HG03378 (cell line): ENCODE data around the gene CFLAR.
"Not testable (repeated sequence)": the region's sequence is repeated elsewhere in the genome, so short reads cannot be mapped to it uniquely, and the experiment has no call there.

Experiments used
- ATAC-seq: cut with Tn5 transposase; IDR thresholded peaks from one replicate; pipeline ENCODE4 v1.9.1; 2021; ENCODE audit warnings: mild to moderate bottlenecking, moderate library complexity; ENCODE audit not compliant: unreplicated experiment

The CFLAR gene

DNA sequence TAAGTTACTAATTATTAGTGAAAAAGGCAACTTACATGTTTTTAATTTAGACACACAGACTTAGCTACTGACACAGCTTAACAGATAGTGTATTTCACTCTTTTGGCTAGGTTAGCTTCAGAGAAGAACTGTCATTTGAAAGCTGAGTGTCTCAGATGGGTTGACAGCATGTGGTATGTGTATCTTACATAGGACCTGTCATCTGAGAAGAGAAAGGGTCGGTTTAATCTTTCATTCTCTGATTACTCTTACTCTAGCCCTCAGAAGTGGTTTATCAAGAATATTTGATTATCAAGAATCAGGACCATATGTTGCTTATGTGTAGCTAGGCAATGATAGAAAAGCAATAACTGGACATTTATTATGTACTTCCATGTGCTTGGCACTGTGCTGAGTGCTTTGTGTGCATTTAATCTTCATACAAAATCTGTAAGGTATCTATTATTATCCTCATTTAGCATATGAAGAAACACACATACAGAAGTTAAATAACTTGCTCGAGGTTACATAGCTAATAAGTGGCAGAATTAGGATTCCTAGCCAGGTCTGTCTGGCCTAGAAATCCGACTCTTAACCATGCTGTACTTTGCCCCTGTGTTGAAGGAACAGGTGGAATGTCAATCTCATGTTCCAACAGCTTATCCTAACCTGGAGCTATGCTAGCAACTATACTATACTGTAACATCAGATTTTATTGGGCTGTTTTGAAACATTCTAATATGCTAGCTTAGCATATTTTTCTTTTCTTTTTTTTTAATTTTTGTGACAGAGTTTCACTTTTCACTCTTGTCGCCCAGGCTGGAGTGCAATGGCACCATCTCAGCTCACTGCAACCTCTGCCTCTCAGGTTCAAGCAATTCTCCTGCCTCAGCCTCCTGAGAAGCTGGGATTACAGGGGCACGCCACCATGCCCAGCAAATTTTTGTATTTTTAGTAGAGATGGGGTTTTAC lies 28.4 kb downstream of the CFLAR start:
- no peak for ATAC-seq

DNA sequence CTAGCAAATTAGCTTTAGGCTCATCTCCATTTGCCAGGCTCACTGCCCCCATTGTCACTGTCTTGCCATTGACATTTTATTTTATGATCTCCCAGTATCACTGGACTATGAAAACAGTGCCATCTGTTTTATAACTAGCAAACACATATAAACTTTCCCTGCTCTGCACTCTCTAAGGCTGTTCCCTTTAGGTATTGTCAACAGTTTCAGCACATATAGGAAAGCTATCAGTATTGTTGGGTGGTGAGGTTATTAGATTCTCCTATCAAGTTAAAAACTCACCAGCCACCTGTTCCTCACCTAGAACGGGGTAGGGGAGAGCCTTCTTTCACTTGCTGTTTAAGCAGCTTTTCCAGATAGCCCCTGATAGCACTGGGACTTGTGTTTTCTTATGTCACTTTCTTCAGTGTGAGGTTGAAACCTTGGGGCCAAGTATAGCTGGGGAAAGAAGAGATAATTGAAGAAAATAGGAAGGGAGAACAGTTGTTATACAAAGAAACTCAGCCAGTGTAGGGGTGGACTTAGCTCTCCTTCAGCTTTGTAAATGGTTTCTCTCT lies 32.5 kb downstream of the CFLAR start:
- ATAC-seq, result no peak

DNA sequence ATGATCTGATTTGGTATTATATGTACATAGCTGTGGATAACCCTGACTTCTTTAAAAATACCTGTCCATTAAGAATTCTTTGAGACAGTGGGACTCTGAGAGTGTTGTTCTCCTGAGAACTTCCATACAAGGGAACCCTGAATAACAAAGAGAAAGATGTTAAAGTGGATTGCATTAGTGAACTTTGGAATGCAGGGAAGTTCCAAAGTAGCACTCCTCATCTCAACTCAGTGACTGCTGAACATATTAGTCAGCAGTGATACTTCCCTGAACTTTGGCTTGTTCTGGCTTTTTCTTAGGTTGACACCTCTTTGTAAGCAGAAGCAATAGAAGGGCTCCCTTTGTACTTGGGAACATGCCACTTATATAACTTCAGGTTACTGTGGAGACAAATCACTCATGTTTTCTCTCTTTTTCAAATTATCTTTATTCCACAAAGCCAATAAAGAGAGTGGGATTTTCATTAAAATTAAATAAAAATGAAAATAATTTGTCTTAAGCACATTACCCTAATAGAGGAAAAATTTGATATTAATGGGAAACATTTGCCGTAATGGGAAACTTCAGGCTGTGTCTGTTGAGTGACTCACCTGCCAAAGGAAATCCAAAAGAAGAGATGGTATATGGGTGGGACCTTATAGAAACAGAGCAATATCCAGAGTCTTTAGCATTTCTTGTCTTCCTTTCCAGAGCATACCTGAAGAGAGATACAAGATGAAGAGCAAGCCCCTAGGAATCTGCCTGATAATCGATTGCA lies 33.3 kb downstream of the CFLAR start:
- no peak for ATAC-seq

DNA sequence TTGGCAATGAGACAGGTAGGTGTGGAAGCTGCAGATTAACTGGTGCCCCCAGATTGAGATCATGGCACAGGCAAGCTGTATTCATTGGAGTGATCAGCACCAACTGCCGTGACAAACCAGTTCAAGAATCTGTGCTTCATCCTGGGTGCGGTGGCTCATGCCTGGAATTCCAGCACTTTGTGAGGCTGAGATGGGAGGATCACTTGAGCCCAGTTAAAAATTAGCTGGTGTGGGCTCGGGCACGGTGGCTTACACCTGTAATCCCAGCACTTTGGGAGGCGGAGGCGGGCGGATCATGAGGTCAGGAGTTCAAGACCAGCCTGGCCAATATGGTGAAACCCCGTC lies 33.8 kb downstream of the CFLAR start:
- not testable (repeated sequence) for ATAC-seq

DNA sequence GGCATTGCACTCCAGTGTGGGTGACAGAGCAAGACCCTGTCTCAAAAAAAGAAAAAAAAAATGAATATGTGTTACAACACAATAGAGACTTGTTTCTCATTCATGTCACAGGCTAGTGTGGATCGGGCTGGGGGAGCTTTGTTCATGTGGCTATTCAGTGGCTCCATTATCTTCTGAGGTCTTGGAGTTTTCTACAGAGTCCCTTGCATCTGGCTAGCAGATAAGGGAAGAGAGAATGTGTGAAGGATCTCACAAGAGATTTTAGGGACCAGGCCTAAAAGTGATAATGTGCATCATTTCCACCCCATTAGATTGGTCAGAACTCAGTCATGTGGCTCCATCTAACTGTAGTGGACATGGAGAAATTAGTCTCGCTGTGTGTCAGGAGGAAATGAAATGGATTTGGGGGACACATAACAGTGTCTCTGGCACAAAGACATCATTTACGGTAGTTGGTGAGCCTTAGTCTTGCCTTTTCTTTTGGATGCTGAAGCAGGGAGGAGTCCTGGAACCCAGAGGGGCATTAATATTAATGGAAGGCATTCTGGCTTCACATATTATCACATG lies 34.6 kb downstream of the CFLAR start:
- ATAC-seq, result no peak

DNA sequence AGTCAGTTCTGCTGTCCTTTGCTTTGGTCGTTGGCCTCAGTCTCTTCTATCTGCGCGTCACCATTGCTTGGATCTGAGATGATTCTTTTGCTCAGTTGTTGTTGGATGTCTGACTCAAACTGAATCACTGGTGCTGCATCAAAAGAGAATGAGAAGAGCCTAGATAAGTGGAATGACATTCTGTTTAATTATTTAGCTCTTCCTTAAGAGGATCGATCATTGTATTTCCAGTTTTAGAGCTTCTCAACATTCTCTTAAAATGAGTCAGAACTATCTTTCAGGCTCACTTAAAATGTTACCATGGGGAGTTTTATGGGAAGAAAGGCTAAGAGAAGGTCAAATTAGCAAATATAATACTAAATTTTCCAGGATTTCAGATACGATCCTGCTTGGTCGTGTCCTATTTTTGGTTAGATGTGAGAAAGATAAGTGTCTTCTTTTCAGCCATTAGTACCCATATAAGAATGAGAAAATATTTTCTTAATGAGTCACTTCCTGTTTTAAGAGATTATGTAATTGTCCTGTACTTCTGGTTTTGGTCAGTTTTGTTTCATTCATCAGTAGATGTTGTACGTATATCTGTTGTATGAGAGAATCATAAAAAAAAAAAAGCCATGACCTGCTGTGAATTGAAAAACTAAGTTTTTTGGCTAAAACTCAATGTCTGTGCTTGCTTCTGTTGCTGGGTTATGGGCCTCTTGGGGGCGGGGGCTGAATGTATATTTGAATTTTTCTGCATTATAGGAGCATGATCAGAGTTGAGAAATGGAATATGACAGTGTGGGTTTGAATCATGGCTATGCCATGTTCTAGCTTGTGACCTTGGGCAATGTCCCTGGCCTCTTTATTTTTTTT lies 35.4 kb downstream of the CFLAR start:
- ATAC-seq, result peak; percentile 91

DNA sequence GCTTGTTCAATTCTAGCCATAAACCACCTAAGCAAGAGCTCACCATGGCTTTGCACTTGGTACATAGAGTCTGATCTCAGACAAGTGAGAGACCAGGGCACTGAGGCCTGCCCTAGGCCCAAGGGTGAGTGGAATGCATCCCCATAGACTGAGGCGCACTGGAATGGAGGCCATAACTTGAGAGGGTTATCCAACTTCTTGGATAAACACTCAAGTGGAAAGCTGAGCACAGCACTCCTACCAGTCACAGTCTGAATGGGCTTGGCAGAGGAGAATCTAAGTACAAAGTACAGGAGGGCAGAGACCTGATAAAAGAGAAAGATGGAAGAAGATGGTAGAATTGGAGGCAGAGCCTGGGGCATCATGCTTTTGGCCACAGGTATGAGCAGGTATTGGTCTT lies 36.6 kb downstream of the CFLAR start:
- ATAC-seq, result no peak

DNA sequence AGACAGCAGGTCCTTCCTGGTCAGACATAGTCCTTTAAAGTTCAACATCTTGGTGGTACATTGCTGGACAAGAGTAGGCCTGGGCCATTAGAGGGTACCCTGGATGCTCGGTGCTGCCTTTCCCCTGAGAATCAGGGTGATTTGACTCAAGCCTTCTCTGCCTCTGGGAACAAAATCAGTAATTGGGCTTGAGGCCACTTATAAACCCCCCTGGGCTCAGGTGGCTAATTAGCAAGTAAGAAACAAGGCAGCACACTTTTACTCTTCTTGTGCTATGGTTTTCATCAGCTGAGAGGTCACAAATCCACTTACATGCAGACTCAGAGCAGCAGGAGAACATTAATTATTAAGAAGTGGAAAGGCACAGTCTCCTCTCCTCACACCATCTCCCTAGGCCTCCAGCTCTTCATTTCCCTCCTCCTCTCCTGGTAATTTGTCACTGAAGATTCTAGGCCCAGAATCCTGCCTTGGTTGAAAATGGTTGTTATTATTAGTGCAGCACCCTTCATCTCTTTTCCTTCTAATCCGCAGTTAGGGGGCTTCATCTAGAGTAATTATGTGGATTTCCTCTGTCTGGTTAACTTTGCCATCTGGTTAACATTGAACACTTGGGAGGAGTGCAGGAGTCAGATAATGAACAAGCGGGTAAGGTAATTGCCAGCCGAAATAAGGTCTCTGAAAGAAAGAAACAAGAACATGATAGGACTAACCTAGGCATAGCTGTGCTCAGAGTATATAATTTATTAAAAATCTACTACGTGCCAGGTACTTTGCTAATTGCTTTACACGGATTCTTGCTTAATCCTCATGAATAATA lies 37.2 kb downstream of the CFLAR start:
- ATAC-seq, result no peak

DNA sequence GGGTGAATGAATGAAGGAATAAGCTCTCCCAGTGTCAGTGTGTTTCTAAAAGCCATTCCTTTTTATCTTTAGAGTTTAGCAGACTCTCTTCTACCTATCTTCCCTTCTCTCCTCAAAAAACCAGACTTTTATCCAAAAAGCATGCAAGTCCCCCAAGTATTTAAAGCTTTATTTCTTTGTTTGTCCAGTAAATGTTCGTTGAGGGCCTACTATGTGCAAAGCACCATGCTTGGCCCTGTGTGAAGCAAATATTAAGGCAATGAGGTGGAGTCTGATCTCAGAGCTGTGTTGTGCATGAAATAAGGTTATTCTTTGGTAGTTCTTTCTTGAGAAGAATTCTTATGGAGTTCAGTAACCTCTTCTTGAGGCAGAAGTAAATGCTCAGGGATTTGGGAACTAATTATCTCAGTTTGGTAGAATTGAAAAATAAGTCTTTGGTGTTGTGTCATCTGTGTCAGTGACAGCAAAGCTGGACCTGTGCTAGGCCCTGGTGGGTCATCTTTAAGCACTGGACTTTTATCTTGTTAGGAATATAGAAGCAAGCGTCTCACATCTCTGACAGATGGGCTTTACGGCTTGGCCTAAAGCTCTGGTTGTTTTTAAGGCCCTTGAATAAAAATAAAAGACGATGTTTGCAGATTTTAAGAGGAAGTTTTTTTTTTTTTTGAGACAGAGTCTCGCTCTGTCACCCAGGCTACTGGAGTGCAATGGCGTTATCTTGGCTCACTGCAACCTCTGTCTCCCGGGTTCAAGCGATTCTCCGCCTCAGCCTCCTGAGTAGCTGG lies 38.8 kb downstream of the CFLAR start:
- no peak for ATAC-seq

DNA sequence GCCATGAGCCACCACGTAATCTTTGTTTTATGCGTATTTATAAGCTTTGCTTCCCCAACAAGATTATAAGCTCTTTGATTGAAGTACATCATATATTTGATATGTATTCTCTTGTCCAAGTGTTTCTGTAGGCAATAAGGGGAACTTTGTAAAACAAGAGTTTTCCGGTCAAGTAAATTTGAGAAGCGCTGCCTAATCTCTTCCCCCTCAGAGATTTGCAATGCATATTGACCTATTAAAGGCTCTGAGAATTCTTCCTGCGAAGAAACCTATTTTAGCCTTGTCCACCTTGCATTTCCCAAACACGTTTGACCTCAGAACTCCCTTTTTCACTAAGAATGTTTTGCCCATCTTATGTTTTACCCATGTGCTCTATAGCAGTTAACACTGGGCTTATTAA lies 40.1 kb downstream of the CFLAR start:
- ATAC-seq, result no peak

DNA sequence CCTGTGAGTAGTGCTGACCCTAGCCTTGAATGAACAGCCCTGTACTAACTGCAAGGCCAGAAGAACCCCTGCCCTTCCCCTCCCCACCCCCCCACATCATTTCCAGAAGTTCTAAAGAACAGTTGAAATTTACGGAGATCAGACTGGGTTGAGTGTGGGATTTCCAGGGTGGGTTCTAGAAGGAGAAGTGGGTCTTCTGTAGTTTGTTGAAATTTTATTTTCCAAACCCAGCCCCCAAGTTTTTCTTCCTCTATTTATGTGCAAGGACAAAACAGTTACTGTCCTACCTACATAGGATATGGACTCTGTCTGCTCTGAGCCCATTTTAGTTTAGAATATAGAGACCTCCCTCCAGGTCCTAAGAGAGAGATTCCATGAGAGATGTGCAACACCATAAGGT lies 40.7 kb downstream of the CFLAR start:
- ATAC-seq, result no peak

DNA sequence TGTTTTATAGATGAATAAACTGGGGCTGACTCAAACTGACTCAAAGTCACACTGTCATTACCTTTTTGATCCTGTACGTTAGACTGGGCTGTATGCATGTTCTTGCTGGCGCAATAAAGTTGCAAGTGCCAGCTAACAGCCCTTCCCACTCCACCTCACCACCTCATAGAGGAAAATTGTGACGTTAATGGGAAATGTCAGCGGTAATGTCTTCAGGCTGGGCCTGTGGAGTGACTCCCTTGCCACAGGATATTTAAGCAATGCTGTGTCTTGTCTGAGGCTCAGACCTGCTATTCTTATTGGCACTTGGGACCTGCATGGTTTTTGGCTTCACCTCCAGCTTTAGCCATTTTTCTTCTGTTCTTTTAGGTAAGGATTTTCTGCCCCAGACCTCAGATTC lies 41.7 kb downstream of the CFLAR start:
- peak; percentile 16 for ATAC-seq

DNA sequence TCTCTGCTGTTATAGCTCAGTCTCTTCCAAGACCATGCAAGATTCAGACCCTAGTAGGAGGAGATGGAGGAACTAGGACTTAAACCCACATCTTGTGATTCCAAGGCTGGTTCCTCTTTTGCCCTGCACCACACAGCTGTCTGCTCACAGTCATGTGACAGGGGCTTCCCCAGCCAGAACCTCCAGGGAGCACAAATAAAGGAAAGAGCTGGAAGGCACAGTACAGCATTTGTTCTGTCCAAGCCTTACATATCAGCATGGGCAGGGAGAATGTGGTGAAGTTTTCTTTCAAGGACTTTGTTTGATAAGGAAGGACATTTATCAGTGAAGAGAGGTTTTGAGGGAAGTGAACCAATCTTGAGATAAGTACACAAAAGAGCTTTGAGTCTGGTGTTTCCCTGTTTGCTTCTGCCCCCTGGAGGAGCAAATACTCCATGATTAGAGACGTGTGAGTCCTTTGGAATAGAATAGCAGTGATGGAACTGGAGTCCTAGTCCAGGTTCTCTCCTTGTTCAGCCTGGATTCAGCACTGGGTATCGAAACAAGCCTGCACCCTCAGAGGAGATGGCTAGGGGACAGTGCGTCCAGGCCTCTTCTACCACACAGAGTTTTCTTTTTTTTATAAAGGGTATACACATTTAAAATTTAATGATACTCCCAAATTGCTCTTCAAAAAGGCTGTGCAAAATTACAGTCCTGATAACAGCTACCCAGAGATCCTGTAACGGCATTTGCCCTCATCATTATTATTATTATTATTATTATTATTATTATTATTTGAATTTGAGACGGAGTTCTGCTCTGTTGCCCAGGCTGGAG lies 42.4 kb downstream of the CFLAR start:
- peak; percentile 91 for ATAC-seq

DNA sequence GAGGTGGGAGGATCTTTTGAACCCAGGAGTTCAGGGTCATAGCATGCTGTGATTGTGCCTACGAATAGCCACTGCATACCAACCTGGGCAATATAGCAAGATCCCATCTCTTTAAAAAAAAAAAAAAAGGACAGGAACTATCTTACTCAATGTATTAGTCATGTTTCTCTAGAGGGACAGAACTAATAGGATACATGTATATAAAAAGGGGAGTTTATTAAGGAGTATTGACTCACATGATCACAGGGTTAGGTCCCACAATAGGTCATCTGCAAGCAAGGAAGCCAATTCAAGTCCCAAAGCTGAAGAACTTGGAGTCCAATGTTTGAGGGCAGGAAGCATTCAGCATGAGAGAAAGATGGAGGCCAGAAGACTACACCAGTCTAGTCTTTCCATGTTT lies 48.2 kb downstream of the CFLAR start:
- no peak for ATAC-seq

DNA sequence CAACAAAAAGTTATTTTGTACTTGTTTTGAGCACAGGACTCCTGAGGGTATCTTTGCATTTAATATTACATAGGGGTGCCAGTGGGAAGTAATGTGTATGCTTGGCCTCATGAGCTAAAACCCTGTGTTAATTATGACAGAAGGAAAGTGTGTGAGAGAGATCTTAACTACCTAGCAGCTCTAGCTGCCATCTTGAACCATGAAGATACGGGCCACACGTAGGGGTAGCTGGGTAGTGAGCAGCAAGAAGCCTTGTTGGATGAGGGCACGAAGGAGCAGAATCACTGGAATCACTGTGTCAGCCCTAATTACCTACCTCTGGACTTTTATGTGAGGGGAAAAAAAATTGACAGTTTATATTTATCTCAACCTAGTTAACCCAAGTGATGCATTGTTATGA lies 51.6 kb downstream of the CFLAR start:
- no peak for ATAC-seq

DNA sequence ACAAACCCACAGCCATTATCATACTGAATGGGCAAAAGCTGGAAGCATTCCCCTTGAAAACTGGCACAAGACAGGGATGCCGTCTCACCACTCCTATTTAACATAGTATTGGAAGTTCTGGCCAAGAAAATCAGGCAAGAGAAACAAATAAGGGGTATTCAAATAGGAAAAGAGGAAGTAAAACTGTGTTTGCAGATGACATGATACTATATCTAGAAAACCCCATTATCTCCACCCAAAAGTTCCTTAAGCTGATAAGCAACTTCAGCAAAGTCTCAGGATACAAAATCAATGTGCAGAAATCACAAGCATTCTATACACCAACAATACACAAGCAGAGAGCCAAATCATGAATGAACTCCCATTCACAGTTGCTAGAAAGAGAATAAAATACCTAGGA lies 52.5 kb downstream of the CFLAR start:
- not testable (repeated sequence) for ATAC-seq

DNA sequence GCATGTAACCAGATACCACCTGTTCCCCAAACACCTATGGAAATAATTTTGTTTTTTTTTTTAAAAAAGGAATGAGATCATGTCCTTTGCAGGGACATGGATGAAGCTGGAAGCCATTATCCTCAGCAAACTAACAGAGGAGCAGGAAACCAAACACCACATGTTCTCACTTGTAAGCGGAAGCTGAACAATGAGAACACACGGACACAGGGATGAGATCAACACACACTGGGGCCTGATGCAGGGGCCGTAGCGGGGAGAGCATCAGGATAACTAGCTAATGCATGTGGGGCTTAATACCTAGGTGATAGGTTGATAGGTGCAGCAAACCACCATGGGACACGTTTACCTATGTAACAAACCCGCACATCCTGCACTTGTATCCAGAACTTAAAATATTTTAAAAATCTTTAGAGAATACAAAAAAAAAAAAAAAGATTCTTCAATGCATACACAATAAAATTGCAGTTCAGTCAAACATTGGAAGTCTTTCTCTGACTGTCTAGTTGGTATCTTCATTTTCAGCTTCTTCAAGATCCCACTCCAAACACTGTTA lies 55.4 kb downstream of the CFLAR start:
- ATAC-seq, result no peak

DNA sequence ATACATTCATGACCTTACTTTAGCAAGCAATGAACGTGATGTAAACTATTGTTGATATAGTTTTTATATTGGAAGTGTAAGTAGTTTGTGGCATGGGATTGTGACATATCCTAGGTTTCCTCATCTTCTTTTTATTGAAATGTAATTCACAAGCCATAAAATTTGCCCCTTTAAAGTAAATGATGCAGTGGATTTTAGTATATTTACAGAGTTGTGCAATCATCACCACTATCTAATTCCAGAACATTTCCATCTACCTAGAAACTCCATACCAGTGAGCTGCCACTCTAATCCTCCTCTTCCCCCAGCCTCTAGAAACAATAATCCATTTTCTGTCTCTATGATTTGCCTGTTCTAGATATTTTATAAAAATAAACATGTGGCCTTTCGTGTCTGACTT lies 56.3 kb downstream of the CFLAR start:
- no peak for ATAC-seq
